Stimulated activated CD8-positive, alpha-beta memory T cell treated with anti-CD3 and anti-CD28 coated beads, Interleukin-4, amount 100 ng/mL, for 1 hour (primary cell): ENCODE results near the gene CHRNA3.
A peak's percentile ranks its signal among the peaks of the same experiment; 100 is the strongest.

Experiments used
- DNase-seq, 2 donors: peaks; one replicate each; pipeline ENCODE4 v3.0.0-alpha.2; 2020; ENCODE audit warnings: low read depth in 2 of 2, low spot score in 1 of 2

The CHRNA3 gene

DNA sequence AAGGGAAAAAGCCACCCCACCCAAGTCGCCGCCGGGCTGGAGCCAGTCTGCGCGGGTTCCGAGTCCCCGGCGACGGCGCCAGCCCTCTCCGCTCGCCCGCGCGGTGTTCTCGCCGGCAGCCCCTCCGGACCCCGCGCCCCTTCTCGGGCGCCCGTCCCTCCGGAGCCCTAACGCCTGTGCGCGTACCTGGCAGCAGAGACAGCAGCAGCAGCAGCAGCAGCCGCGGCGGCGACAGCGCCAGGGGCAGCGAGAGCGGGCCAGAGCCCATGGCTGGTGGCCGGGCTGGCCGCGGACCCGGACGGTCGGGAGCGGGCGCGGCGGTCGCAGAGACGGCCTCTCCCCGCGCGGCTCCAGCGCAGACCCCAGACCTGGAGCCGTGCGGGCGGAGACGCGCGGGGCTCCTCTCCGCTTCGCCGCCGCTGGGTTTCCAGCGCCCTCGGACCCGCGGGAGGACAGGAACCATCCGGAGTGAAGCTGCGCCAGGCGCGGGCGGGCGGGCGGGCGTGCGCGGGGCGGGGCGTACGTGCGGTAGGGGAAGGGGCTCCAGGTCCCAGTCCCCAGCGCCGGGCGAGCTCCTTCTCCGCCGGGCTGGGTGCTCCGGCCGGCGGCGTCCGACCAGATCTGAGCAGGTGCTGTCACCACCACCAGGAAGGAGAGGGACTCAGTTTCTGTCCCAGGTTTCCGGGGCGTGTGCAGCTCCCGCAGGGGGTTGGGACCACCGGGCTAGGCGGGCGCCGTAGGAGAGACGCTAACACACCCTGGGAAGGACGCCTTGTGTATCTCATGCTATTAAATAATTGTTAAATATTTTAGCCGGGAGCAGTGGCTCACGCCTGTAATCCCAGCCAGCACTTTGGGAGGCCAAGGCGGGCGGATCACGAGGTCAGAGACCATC lies at the start of gene CHRNA3:
Gene CHRNA3, minus strand, starts transcription at position 470 of the 895 bp plus-strand sequence. Its CDS starts 202 bp downstream, at position 268.
- no peak for DNase-seq

DNA sequence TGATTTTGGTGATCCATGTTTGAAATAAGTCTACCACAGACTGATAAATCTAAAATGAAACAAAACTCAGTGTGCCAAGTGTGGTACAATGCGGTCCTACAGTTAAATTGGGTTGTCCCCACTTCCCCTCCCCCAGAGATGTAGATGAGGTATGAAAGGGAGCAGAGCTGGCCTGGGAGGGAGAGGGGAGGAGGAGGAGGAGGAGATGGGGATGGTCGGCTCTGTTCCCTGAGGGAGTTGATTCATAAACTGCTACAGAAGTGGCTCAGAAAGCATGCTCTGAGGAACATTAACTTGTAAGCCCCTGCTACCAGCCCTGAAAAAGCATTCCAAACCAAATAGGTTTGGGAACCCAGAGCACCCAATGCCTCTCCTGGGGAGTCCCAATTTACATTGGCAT lies 48.2 kb upstream of the CHRNA3 start:
- no peak for DNase-seq

DNA sequence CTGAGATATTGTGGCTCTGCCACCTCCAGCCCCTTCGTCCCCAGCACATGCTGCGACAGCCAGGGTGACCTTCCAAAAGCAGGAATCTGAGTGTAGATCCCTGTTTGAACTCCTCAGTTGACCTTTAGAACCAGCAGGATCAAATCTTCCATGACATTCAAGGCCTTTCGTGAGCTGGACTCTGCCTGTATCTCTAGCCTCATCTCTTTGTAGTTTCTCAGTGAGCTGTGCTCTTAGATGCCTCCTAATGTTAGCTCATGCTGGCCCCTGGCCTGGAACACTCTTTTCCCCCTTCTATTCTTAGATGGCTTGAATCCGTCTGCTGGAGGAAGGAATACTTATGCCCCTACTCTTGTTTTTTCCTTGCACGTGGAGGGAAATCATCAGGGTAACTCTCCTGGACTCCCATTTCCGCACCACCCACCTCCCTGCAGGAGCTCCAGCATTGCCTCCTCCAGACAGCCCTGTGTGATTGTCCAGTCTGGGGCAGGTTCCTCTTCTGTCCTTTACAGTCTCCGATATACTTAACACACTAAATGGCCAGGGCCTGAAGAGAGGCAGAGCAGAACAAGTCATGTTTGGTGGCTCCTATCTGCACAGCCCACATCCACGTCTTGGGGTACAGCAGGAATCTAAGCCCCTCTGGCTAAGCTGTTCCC lies 46.9 kb upstream of the CHRNA3 start:
- DNase-seq: no peak

DNA sequence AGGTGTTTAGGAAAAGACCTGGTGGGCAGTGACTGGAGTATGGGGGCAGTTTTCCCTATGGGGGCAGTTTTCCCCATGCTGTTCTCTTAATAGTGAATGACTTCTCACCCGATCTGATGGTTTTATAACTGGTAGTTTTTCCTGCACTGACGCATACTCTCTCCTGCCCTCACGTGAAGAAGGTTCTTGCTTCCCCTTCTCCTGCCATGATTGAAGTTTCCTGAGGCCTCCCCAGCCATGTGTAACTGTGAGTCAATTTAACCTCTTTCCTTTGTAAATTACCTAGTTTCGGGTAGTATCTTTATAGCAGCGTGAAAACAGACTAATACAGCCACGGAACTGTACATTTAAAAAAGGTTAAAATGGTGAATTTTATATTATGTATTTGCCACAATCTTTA lies 45.2 kb upstream of the CHRNA3 start:
- DNase-seq: no peak

DNA sequence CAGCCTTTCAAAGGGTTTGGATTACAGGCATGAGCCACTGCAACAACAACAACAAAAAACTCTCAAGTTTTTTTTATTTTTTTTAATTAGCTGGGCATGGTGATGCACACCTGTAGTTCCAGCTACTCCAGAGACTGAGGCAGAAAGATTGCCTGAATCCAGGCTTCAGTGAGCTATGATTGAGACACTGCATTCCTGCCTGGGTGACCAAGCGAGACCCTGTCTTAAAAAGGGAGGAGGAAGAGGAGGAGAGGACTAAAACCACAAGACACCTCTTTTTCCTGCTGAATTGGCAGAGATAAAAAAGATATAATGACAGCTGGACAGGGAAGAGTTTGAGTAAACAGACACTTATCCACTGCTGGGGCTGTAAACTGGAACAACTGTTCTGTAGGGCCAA lies 42.9 kb upstream of the CHRNA3 start:
- DNase-seq: no peak

DNA sequence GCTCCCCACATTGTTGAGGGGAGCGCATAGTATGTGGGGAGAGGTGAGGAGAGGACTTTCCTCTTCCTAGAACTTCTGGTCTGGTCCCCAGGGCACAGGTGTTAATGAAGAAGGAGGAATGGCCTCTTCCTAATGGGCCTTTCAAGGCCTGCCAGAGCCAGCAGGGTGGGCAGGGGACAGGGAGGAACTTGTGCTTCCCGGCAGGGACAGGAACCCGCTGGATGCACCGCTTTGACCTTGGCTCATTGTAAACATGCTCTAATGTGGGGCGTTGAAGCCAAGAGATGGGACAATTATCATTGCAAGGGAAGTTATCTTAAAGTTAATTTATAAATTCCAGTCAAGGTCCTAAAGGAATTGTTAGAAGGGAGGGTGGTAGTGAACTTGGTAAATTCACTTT lies 41.2 kb upstream of the CHRNA3 start:
- no peak for DNase-seq

DNA sequence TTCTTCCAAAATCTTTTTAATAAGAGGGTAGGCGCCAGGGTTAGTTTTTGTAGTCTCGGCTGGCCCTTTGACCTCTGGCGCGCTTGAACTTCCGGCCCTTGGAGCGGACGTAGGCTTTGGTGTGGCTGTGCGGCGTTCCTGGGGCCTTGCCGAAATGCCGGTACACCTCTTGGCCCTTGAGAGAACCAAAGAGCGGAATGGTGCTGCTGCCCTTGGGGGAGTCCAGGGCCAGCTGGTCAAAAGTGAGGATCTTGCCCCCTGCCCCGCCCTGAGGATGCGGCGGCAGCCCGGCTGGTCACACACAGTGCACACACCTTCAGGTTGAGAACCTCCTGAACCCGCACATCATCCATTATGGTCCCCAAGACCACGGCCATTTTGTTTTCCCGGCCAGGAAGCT lies 40.2 kb upstream of the CHRNA3 start:
- DNase-seq: no peak

DNA sequence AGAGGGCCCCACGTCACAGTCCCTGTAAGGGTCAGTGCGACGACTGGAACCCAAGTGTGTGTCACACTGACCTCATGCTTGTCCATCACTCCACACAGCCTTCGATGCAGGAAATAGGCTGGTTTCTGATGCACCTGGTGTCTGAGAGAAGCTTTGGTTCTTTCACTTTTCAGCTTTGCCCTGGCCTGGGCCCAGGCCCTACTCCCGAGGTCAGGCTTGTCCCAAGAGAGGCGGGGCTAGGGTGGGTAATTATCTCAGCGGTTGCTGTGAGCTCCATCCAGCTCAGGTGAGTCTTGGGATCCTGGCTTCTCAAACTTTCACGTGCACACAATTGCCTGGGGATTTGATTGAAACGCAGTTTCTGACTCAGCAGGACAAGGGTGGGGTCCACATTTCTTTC lies 39.8 kb upstream of the CHRNA3 start:
- DNase-seq: no peak

DNA sequence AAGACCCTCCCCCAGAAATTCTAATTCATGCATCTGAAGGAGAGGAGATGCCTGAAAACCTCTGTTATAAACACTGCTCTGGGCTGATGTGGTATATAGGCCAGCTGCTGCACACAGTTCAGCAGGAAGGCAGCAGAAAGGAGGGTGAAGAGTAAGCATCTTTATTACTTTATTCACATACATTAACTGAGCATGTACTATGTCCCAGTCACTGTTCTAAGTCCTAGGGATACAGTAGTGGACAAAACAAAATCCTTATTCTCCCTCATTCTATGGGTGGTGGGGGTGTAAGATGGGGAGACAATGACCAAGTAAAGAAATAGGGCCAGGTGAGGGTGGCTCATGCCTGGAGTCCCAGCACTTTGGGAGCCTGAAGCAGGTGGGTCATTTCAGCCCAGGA lies 38.0 kb upstream of the CHRNA3 start:
- DNase-seq: no peak

DNA sequence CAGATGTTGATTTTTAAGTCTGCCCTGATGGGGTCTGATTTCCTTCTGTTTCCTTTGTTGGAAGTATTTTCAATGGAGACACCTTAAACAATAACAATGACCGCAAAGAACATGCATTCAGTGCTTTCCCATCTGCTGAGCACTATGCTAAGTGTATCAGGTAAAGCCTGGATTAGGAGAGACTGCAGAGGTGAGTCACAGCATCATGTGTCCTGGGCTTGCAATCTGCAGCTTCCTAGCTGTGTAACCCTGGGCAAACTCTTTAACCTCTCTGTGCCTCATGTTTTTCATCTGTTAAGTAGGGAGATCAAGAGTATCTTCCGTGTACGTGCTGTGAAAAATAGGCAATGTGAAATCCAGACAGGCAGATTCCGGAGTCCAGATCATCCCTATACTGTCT lies 33.5 kb upstream of the CHRNA3 start:
- no peak for DNase-seq

DNA sequence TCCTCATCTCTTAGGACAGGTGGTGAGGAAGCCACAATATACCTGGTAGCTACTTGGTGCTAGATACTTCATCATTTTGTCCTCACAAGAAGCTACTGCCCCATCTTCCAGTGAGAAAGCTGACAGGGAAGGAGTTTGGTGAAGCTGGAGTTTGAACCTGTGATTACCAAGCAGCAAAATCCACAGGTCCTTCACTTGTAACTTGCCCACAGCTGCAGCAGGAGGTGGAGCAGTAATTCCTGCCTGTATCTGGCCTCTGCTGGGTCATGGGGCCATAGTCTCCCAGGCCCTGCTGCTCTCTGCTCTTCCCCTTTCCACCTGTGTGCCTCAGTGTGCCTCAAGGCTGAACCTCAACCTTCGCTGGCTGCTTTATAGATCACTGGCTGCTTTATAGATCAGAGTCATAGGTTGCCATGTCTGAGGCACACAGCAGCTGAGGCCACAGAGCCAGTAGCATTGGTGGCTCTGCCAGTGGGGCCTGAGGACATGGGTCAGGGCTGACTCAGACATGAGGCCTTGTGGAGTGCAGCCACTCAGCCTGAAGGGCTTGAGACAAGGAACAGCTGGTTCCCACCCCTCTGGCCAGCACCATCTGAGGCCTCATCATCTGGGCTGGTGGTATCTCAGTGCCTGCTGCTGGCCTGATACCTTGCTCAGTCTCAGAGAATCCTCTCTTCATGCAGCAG lies 31.3 kb upstream of the CHRNA3 start:
- DNase-seq: no peak

DNA sequence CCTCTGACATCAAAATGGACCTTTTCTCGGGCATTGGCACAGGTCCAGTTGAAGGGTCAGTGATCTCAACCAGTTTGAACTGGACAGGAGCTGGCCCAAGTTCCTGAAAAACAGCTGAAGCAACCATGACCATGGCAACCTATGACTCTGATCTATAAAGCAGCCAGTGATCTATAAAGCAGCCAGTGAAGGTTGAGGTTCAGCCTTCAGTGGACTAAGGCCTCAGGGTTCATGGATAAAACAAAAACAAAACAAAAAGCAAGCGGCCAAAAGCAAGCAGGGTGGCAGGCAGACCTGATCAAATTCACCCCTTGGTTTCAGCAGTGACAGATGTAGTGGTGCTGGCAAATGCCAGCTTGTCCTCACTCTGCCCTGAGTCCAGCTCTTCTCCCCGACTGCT lies 30.2 kb upstream of the CHRNA3 start:
- DNase-seq: no peak

DNA sequence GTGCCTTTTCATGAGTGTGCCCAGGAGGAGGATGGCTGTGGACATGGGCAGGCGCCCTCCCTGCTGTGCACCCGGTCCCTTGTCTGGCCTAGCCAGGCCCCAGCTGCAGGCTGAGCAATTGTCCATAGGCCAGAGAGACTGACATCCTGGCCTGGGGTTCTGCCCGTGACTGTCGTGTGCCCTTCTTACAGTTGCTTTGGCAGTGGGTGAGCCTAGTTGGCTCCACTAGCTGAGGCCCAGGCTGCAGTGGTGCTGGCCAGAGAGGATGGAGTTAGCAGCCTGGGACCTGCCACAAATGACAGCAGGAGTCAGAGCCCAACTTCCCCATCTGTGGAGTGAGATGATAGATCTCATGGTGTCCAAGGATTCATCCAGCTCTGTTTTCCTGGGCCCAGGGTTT lies 29.2 kb upstream of the CHRNA3 start:
- no peak for DNase-seq

DNA sequence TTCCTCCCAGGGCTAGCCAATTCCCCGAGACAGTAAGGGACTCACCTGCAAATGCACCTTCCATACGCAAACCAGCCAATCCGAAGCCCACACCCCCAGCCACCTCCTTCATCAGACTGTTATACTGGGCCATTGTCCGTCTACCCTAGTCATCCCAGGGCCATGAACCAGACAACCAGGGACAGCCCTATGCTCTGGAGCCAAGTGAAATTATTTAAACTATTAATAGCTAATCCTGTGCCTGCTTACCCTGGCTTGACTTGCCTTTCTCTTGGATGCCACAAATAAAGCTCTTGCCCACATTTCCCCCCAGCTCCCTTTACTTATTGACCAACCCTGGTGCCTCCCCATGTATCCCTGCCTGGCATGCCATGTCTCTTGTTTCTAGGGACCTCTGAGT lies 24.2 kb upstream of the CHRNA3 start:
- DNase-seq: no peak

DNA sequence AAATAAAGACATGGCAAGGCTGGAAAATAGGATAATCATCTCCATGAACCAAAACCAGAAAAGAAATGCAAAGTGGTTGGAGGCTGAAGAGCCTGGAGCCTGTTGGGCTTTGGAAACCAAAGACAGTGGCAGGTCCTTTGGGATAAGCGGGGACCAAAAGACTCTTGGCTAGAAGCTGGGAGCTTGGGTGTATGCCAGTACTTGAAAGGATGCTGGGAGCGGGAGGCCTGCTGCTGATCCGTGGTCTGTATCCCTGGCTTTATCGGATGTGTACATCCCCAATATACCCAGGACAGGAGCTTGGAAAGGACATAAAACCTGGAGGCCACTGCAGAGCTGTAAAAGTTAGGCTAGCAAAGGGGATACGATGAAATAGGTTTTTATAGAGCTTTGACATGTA lies 21.5 kb upstream of the CHRNA3 start:
- DNase-seq: no peak

DNA sequence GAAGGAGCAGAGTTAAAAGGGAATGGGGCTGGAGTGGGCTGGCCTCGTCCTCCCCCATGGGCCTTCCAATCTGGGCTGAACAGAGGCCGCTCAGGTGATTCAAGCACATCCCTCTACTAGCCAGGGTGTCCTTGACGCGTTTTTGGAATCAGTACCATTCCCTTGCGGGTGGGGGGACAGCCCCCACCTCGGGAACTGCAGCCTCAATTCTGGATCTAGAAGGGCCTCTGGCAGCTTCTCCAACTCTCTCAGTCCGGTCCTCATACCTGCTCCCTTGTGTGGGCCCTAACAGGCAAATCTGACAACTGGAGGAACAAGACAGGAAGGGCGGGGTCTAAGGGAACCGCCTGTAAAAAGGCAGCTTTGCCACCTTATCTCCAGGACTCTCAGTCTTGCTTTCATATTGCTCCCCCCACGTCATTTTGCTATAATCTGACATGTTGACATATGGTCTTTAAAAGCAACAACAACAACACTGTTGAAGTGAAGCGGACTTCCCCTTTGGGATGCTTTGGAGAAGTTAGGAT lies 21.0 kb upstream of the CHRNA3 start:
- DNase-seq: no peak

DNA sequence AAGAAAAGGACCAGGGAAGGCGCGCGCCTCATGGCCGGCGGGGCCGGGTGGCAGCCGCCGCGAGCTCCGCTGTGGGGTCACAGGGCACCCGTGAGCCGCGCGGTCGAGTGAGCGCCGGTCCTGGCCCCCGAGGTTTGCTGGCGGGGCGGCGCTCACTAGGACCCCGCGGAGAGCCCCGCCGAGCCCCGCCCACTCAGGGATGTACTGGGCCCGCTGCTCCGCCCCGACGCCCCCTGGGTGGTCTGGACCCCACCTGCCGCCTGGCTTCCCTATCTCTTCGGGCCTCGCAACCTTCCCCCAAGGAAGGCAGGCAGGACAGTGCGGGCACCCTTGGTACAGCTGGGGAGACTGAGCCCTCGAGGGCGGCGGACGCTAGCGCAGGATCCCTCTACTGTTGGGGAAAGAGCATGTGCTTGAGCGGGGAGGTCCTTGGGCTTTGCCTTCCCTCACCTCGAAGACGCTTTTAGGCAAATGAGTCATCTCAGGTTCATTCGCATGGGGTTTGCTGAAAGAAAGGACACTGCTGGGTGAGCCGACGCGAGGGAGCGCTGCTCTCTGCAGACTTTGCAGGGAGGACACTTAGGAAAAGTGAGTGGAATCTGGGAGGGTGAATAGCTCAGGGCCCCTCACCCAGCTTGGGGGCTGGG lies 20.4 kb upstream of the CHRNA3 start, which contains the start of gene CHRNB4:
Gene CHRNB4, minus strand, starts transcription at position 109 of the 647 bp plus-strand sequence. Its CDS starts 77 bp downstream, at position 32.
- DNase-seq: no peak

DNA sequence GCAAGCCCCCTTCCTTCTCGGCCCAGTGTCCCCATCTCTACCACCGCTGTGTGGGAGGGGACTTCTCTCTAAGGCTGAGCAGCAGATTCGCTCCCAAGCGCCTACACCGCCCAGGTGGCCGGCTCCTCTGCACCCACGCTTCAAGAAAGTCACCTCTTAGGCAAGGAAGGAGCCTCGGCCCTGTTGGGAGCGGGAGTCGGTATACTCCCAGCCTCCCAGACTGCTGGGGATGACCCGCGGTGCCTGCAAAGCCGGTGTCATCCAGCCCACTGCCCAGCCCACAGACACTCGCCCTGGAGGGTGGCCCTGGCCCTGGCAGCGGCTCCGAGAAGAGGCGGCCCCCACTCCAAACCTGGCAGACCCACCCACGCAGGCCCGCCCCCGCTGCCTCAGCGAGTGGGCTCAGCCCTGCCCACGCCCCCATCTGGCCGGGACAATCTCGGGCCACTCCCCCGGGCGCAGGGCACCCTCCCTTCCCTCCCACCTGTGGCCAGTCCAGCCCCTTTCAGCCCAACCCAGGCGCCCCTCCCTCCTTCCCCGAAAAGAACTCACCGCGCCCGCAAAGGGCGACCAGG lies 19.8 kb upstream of the CHRNA3 start:
- no peak for DNase-seq

DNA sequence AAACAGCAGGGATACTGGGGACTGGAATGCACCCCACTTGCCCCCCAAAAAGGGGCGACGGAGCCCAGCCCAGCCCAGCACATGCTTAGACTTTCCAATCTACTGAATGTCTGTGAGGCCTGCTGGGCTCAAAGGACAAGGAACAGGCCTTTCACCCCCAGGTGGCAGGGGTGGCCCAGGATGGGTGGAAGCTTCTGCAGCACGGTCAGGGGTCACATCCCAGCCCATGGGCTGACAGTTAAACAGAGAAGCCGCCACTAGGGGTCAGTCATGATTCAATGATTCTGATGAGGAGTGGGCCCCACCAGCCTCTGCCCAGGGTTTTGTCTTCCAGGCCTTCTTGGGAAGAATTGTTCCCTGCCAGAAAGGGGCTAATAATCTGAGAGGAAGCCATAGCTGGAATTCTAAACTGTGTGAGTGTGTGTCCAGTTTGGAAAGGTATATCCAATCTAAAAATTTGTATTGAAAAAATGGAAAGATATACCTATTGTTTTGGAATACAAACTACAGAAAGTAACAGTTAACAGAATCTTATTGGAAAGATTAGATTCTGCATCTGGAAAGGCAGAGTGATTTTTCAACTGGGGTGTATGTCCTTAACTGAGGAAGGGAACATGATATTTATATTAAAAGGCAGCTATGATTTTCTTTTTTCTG lies 18.0 kb upstream of the CHRNA3 start:
- peak in 1 of 2 donors; percentile 12 for DNase-seq

DNA sequence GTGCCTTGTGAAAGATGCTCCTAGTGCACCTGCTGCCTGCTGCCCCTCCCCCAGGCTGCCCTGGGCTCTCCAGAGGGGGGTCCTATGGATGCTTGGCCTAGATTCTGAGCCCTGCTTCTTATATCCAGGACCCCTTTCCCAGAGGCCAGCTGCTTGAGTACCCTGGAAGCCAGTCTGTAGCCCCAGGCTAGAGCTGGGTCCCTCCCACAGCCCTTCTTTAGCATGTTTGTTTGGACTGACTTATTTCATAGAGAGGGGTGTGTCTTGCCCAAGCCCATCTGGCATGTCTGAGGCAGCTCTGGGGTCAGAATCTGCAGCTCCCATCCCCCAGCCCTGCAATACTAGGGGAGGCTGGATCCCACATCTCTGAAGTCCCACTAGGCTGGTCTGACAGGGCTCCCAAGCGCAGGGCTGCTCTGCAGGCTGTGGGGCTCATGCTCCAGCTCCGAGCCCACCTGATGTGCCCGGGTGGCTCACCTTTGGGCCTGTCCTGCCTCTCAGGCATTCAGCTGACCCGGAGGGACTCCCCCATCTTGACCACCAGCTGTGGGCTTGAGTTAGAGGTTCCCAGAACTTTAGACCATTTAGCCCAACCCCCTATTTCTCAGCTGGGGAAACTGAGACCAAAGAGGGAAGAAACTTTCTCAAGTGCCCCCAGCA lies 17.1 kb upstream of the CHRNA3 start:
- DNase-seq: no peak
